Limb (tissue), 2 donors: ENCODE measurements around the gene MACROD1.

ENCODE experiments used
- DNase-seq, 2 donors: peaks; one replicate each; pipeline ENCODE4 v3.0.0-alpha.2; 2016; ENCODE audit errors: extremely low spot score in 2 of 2

Gene MACROD1

DNA sequence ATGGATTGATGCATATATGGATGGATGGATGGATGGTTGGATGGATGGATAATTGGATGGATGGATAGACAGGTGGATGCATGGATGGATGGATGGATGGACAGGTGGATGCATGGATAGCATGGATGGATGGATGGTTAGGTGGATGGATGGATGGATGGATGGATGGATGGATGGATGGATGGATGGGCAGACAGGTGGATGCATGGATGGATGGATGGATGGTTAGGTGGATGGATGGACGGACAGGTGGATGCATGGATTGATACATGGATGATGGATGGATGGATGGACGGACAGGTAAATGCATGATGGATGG lies 52.5 kb downstream of the MACROD1 start:
- DNase-seq = no peak

DNA sequence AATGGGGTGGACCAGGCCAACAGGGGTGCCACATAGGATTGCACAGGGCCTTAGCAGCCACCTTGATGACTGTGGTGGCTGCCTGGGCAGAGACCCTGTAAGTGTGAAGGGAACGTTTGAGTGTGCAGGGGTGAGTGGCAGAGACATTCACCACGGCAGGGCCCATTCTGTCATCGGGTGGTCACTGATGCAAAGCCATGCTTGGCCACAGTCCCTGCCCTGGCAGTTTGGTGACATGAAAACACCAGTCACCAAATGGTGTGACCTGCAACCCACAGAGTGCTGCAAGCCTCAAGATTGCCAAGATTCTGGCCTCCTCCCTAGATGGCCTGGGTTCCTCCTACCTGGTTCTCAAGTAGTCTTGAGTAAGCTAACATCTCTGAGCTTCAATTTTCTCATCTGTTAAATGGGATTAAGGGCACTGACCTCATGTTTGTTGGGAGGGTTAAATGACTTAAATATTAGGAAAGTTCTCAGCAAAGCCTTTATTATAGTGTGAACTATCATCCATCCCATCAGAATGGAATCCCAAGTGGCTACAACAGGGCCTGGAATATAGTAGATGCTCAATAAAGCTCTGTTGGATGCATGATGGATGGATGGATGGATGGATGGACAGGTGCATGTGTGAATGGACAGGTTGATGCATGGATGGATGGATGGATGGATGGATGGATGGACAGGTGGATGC lies 53.0 kb downstream of the MACROD1 start:
- DNase-seq = no peak

DNA sequence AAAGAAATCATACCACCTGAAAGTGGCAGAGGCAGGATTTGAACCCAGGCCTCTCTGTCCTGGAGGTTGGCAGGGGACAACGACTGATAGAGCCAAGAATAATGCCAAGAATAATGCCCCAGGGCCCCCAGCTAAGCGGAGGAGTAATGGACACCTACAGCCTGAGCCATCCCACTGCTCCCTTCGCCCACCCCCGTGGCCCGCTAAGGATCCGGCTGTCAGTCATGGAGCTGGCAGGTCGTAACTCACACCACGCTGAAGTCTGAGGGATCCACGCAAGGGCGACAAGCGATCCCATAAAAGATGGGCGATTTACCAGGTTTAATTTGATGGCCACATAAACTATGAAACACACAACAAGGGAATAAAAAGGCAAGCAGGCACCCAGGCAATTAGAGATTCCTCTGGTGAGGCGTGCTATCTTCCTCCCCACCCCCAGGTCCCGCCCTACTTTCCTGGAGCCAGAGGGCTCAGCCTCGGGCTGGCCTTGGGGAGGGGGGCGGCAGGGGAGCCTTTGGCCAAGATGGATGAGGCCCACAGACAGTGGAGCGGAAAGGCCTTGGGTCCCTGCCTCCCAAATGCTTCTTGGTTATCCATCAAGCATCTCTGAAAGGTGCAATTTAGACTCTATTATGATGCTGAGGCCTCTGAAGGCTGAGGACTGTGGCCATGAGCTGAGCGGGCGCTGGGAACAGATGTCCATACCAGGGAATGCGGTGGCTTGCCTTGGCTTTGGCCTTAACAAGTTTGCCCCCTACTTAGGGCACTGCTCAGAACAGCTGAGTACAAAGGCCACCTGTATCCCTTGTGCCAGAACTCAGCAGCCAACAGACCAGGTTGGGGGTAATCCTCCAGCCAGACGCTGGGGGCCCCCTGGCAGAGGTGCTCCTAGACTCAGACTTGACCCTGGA lies 55.2 kb downstream of the MACROD1 start:
- no peak for DNase-seq

DNA sequence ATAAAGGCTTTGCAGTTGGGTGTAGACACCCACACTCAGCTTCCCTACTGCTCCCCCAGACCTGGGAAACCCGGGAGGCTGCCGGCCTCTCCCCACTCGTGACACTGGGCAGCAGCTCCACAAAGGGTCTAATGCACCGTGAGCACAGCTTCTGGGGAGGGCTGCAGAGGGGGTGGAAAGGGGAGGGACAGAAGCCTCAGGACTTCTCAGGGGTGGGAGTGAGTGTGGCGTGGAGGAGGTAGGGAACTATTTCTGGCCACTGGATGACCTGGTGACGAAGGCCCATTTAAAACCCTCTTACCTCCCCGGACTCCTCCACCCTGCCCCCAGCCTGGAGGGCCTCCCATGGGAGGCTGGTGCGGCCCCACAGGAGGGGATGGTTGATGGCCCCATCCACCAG lies 56.6 kb downstream of the MACROD1 start:
- DNase-seq = no peak

DNA sequence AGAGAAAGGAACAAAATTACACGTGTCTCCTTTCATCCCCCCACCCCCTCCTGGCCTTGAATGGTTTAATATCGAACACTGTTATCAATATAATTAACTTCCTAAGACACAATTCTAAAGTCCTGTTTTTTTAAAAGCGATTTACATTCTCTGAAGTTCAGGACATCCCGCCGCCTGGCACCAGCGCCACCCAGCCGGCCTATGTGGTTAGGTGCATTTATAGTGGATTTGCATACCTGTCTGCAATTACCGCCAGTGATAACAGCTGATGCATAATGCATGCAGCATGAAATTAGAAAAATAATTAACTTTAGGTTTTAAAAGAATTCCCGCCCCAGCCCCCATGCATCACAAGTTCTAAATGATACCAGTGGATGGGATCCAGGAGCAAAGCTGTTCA lies 58.6 kb downstream of the MACROD1 start:
- no peak for DNase-seq

DNA sequence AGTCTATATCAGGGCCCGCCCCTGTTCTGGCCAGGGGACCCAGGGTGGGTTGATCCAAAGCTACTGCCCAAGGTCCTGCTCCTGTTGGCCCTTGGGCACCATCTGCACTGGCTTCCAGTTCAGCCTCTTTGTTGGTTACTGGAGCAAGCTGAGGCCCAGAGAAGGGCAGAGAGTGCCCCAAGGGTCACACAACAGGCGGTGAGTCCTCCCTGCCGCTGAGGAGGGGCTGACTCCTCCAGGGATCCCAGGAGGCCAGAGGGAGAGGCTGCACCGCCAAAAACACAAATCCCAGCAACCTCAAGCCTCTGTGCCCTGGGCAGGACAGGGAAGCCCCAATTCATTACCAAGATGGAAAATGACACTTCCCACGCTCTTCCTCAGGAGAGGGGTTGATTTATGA lies 61.3 kb downstream of the MACROD1 start:
- no peak for DNase-seq

DNA sequence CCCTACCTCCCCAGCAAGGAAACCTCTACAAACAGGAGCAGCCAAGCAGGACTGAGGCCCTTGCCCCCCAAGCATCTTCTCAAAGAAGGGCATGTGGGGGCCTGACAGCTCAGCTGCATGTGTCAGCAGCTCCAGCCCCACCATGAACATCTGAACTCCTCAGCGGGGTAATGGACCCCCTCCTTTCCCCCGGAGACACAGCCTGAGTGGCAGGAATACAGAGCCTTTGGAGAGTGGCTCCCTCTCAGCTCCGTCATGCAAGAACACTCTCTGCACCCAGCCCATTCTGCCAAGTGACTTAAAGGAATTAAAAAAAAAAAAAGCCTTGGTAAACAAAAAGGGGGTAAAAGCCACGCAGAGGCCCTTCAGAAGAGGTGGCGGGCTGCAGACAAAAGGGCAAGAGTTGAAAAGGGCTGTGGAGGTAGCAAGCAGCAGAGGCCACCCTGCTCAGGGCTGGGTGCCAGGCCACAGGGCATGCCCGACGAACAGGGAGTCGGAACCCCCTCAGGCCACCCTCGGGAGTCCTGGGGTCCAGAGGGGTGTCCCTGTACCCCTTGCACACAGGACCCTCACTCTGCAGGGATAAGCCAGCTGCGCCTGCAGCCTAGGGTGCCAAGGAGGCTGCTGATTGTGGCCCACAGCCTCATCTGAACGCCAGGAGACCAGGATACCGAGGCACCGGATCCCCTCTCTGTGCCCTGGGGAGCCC lies 62.5 kb downstream of the MACROD1 start:
- DNase-seq = no peak

GRCh38 chr11:64102005-64102738 lies 63.7 kb downstream of the MACROD1 start:
- peak in 1 of 2 donors; percentile 54 for DNase-seq

DNA sequence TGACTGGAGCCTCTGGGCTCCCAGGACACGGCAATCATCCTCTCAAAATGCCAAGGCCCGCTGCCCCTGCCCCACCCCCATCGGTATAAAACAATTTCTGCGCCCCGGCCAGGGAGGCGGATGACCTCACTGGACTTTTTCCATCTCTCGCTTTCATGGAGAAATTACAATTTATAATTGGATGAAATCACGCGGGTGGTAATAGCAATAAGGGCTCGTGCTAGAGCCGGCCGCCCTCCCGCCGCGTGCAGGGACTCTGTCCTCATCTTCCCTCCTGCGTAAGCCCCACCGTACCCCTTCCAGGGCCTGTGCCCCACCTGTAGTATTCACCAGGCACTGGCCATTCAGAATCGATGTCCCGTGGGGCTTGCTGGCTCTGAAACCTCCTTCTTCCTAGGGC lies 64.5 kb downstream of the MACROD1 start:
- DNase-seq = no peak

DNA sequence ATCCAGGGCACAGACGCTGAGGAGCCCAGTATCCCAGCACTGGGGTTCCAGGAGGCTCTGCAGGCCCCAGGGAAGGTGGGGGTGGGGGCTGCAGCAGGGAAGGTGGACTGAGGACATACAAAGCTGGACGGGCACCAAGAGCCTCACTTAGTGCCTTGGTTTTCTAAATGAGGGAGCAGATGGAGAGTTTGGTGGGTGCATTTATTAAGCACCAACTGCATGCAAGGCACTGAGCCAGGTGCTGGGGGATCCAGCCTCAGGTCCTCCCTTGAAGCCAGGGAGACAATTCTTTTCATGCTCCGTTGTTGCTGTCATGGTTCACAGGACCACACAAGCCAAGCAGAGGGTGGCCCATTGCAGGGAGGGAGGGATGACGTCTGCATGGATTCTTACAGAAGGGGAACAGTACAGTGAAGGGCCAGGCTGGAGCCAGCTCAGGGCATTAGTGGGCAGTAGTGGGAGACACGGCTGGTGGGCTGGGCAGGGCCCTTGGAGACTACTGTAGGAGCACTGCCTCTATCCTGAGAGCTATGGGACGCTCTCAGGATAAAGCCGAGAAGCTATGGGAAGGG lies 65.0 kb downstream of the MACROD1 start:
- DNase-seq = no peak

DNA sequence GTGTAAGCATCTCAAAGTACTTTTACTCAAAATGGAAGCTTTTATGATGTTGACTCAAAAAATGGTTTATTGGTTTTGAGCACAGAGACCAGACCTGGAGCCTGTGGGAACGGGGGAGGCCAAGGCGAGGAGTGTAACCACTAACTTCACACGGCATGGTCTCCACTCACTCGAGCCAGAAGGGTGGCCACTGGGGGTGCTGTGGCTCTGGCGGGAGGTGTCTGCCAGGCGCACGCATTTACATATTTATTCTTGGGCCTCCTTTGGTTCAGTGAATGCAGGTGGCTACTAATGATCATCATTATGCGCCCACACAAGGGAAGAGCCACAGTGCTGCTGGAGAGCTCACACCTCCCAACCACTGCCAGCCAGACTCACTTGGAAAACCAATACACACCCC lies 65.6 kb downstream of the MACROD1 start:
- DNase-seq = no peak

DNA sequence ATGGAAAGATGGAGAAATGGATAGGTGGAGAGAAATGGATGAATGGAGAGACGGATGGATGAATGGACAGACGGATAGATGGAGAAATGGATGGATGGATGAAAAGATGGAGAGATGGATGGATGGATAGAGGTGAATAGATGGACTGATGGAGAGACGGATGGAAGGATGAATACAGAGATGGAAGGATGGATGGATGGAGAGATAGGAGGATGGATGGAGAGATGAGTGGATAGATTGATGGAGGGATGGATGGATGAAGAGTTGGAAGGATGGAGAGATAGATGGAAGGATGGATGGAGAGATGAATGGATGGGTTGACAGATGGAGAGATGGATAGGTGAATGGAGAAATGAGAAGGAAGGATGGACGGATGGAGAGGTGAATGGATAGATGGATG lies 66.5 kb downstream of the MACROD1 start:
- no peak for DNase-seq

DNA sequence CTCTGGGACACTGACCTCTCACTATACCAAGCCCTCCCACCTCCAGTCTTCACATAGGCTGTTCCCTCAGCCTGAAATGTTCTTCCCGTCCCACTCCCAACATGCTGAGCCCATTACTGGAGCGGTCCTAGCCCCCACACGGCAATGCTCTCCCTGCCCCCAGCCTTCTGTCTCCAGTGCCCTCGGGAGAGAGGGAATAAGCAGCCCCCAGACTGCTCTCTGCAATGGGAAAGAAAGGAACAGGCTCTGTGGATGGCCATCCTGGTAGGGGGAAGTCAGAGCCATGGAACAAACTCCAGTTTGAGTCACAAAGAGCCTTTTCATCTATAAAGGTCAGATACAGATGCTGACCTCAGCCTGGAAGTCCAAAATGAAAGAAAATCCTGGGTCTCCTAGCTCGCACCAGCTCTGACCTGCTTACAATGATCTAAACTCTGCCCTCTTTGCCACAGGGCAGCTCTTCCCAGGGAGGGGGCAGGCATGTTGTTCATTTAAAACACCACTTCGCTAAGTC lies 67.5 kb downstream of the MACROD1 start:
- no peak for DNase-seq

- DNase-seq = no peak
These were observed 68.2 kb downstream of the MACROD1 start for GRCh38 chr11:64097468-64098317.

GRCh38 chr11:64096835-64097234 lies 69.1 kb downstream of the MACROD1 start:
- DNase-seq = no peak

- DNase-seq = no peak
These were observed 70.0 kb downstream of the MACROD1 start for GRCh38 chr11:64095949-64096348.

GRCh38 chr11:64095273-64095817 lies 70.6 kb downstream of the MACROD1 start:
- DNase-seq = no peak

GRCh38 chr11:64094463-64095260 lies 71.3 kb downstream of the MACROD1 start:
- no peak for DNase-seq
